ENCODE results near the gene RASSF1. TPM values are rescaled to one million over a fixed set of nuclear protein-coding genes. Genes with fewer than 3 reads are reported as not detected.

The RASSF1 gene
- total RNA-seq, 2 donors from 2014 or later, result 26.7 to 30.0 TPM

DNA sequence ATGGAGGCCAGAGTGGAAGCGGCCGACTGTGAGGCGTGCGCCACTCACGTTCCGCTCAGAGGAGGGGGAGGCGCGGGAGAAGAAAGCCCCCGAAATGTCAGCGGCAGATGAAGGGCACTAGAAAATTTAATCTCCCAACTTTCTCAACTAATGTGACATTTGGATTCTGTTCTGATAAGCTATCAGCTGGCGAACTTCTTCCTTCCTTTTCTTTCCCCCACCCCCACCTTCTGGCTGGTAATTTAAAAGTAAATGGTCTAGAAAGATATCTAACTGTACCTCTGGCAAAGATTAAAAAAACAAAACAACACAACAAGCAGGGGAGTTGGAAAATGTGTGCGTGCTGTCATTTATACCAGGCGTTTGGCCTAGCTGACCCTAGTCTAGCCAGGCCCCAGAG lies 45.1 kb upstream of the RASSF1 start:
- H3K4me3 ChIP-seq, result no peak overlapping the region
- H3K27me3 ChIP-seq, result no peaks in the 10 kb centered on the region
- TF ChIP-seq CTCF (IDR thresholded peaks at IDR 0.05) (no peak), POLR2A (IDR thresholded peaks at IDR 0.05) (no peak)
- DNase-seq (no peak), ATAC-seq (no peak)
- H3K36me3 ChIP-seq (replicated peaks in 1 of 2; ENCODE audit: insufficient read depth in 1 of 2, low read depth in 2 of 2), result no peaks in the 10 kb centered on the region
- no peaks in the 10 kb centered on the region for H3K9me3 ChIP-seq
- H3K4me1 ChIP-seq, result peaks cover 13% of the 10 kb centered on the region
- intact Hi-C loops (cut with DNase I), result no loop called here
- WGBS, 2 donors, result 62 to 79% methylated on average over 13 of the region's 13 CpGs
- no peak overlapping the region for H3K27ac ChIP-seq

DNA sequence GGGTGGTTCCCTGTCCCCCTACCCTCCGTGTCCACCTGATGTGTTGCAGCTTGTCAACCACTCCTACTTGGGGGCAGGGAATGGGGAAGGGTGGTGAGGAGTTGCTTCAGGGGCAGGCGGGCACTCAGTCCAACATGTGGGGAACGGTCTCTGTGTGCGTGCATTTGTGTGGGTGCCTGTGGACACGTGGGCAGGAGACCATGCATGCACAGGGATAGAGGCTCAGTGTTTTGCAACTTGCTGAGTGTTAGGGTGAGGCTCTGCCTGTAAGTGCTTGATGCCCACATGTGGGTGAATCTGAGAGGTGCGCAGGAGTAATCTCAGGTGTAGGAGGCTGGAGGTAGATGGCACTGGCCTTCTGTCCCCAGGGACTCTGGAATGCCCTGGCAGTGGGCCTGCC lies 43.1 kb upstream of the RASSF1 start:
- Histone ChIP-seq H3K4me3 (no peak overlapping the region), H3K9me3 (no peaks in the 10 kb centered on the region), H3K36me3 (replicated peaks in 1 of 2; ENCODE audit: insufficient read depth in 1 of 2, low read depth in 2 of 2) (no peaks in the 10 kb centered on the region), H3K27ac (no peak overlapping the region), H3K4me1 (no peaks in the 10 kb centered on the region), H3K27me3 (no peaks in the 10 kb centered on the region)
- TF ChIP-seq CTCF (IDR thresholded peaks at IDR 0.05) (no peak), POLR2A (IDR thresholded peaks at IDR 0.05) (no peak)
- intact Hi-C loops (cut with DNase I), result no loop called here
- DNase-seq (no peak), ATAC-seq (no peak)
- 72 to 88% methylated on average over 6 of the region's 6 CpGs for WGBS, 2 donors

DNA sequence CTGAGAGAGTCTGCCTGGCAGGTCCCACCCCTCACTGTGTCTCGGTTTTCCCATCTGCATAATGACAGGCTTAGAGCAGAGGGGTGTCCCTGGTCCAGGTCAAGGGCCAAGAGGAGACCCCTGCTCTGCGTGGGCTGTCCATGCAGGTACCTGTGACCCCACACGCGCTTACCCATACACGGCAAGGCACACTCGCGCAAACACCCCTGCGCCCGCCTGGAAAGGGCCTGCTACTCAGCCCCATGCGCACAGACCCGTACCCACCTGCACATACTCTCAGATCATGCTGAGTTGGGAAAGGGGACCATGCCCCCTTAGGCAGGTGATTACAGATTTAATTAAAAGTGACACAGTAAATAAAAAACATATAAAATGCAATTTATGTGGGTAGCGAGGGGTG lies 42.1 kb upstream of the RASSF1 start:
- Histone ChIP-seq H3K4me1 (no peaks in the 10 kb centered on the region), H3K9me3 (no peaks in the 10 kb centered on the region), H3K27me3 (no peaks in the 10 kb centered on the region), H3K27ac (no peak overlapping the region), H3K4me3 (no peak overlapping the region), H3K36me3 (replicated peaks in 1 of 2; ENCODE audit: insufficient read depth in 1 of 2, low read depth in 2 of 2) (no peaks in the 10 kb centered on the region)
- TF ChIP-seq POLR2A (IDR thresholded peaks at IDR 0.05) (no peak), CTCF (IDR thresholded peaks at IDR 0.05) (no peak)
- intact Hi-C loops (cut with DNase I), result no loop called here
- 92% methylated on average over 10 to 12 of the region's 12 CpGs for WGBS, 2 donors
- DNase-seq (no peak), ATAC-seq (no peak)

DNA sequence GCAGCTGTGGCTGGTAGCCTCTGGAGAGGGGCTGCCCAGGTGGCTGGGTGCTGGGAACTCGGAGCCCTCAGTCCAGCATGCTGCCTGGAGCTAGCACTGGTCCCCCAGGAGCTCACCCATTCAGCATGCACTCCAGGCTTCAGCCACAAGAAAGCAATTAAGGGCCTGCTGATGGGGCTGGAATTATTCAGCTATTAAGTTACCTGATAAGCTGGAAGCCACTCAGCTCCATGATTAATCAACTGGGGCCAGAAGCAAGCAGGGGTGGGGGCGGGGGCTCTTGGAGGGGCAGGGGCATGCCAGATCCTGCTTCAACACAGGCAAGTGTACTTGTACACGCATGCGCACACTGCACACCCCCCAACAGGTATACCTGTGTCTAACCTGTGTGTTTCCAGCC lies 40.7 kb upstream of the RASSF1 start:
- no peaks in the 10 kb centered on the region for H3K36me3 ChIP-seq (replicated peaks in 1 of 2; ENCODE audit: insufficient read depth in 1 of 2, low read depth in 2 of 2)
- H3K27me3 ChIP-seq, result no peaks in the 10 kb centered on the region
- intact Hi-C loops (cut with DNase I), result no loop called here
- no peak overlapping the region for H3K27ac ChIP-seq
- WGBS, 2 donors, result 79 to 80% methylated on average over 3 to 4 of the region's 4 CpGs
- TF ChIP-seq CTCF (IDR thresholded peaks at IDR 0.05) (no peak), POLR2A (IDR thresholded peaks at IDR 0.05) (no peak)
- no peaks in the 10 kb centered on the region for H3K4me1 ChIP-seq
- no peak for ATAC-seq
- no peaks in the 10 kb centered on the region for H3K9me3 ChIP-seq
- no peak overlapping the region for H3K4me3 ChIP-seq
- no peak for DNase-seq

DNA sequence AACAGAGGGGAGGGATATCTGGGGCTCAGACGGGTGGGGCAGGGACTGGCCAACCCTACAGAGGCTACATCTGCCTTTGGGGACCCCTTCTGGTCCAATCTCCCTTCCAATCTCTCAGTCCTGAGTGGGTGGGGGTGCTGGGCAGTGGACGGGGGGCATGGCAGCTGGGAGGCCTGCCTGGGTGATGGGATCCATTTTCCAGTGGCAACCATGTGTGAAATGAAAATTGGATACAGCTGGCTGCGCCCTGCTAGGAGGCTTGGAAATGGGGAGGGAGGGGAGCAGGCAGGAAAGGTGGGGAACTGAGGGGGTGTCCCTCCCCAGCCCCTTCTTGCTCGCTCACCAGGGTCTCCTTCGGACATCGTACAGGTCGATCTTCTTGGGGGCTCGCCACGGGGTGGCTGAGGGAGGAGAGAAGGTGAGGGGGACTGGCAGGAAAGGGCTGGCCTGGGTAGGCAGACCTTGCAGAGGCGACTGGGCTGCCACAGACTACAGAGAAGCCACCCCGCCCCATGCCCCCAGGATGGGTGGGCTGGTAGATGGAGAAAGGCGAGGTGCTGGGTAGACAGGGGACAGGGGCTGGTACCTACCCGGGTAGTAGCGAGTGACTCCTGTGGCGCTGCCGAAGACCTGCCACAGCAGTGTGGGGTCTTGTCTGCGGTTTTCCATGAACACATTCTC lies 39.9 kb upstream of the RASSF1 start:
- no peak for TF ChIP-seq POLR2A (IDR thresholded peaks at IDR 0.05)
- no peak for TF ChIP-seq CTCF (IDR thresholded peaks at IDR 0.05)
- no peak for ATAC-seq
- 82 to 86% methylated on average over 16 to 17 of the region's 17 CpGs for WGBS, 2 donors
- intact Hi-C loops (cut with DNase I), result no loop called here
- Histone ChIP-seq H3K4me1 (no peaks in the 10 kb centered on the region), H3K27me3 (no peaks in the 10 kb centered on the region), H3K4me3 (no peak overlapping the region), H3K9me3 (no peaks in the 10 kb centered on the region), H3K36me3 (replicated peaks in 1 of 2; ENCODE audit: insufficient read depth in 1 of 2, low read depth in 2 of 2) (no peaks in the 10 kb centered on the region), H3K27ac (no peak overlapping the region)
- DNase-seq, result no peak

All from body of pancreas (tissue), 4 donors.